H4 (cell line): Measurements from ENCODE around the gene TMEM266. TPM values are rescaled to one million over a fixed set of nuclear protein-coding genes. Genes with fewer than 3 reads are reported as not detected.
A peak's percentile ranks its signal among the peaks of the same experiment; 100 is the strongest.

Source experiments
- DNase-seq: peaks from one replicate; pipeline ENCODE4 v3.0.0-alpha.2; 2015; ENCODE audit warnings: low spot score
- total RNA-seq: library from RNA; depleted of rRNA; stranded (reverse); fragments of >200 nt; shearing (Covaris generic); gene quantifications from 2 replicates; pipeline ENCODE4 v1.2.3, GENCODE V29; 2014

TMEM266 gene
- total RNA-seq, 1 experiment from 2014 or later, result 0.19 TPM

DNA sequence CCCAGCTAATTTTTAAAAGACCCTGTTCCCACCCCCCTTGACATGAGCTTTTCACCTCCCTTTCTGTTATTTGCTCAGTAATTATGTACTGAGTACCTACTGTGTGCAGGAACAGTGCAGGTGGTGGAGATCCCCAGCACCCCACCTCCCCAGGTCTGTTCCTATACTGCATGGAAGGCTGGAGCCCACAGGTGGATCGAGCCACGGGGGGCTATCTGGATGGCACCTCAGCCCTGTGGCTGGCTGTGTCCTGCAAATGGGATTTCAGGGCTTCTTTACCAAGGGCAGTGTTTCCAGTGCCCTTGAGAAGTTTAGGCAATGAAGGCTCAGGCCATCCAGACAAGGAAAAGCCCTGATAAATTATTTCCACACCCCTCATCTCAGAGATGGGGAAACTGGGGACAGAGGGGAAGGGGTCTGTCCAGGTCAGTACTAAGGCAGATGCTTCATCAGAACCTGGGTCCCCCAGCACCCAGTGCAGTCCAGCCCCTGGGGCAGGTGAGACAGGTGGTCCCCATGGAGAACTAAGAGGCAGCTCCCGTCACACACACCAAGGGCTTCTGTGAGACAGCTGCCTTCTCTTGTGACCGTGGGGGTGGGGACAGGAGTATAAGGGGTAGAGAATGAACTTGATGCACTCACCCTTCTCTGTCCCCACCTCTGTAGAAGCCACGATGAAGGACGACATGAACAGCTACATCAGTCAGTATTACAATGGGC lies 141.9 kb downstream of the TMEM266 start:
- no peak for DNase-seq

DNA sequence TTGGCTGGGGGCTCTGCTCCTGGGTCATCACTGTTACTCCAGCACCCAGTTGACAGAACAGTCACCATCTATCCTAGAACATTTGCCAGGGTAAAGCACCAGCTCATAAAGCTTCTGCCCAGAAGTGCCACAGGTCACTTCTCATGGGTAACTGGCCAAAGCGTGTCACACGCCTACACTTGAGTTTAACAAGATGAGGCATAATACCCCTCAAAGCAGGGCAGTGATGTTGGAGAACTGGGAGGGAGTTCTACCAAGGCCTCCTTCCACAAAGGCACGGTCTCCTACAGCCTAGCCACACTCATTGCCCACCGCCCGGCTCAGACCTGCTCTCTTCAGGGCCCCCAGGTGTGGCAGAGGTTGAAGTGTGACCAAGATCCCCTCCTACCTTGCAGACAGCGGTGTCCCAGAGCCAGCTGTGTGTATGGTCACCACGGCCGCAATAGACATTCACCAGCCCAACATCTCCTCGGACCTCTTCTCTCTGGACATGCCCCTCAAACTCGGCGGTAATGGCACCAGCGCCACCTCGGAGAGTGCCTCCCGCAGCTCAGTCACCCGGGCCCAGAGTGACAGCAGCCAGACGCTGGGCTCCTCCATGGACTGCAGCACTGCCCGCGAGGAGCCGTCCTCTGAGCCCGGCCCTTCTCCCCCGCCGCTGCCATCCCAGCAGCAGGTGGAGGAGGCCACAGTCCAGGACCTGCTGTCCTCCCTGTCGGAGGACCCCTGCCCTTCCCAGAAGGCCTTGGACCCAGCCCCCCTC lies 143.7 kb downstream of the TMEM266 start:
- no peak for DNase-seq

DNA sequence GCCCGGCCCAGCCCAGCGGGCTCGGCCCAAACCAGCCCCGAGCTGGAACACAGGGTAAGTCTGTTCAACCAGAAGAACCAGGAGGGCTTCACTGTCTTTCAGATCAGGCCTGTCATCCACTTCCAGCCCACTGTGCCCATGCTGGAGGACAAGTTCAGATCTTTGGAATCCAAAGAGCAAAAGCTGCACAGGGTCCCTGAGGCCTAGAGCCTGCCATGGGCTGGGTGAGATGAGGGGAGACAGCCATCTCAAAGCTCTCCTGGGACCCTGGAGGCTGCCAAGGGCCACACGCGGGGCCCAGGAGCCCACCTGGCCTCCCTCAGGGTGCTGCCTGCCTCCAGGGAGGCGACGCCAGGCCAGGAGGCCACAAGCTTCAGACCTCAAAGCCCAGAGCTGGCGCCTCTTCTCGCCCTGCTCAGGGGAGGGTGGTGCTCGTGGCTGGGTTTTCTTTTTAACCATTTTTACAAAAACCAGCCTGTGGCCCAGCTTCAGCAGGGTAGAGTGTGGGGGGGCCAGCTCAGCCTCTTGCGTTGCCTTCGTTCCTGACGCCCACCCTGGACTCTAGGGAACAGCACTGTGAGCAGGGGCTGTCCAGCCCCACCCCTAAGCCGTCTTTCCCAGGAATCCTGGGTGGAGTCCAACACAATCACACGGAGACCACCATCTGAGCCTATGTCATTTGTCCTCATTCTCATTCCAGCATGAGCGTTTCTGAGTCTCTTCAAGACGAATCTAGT lies 144.5 kb downstream of the TMEM266 start:
- no peak for DNase-seq

DNA sequence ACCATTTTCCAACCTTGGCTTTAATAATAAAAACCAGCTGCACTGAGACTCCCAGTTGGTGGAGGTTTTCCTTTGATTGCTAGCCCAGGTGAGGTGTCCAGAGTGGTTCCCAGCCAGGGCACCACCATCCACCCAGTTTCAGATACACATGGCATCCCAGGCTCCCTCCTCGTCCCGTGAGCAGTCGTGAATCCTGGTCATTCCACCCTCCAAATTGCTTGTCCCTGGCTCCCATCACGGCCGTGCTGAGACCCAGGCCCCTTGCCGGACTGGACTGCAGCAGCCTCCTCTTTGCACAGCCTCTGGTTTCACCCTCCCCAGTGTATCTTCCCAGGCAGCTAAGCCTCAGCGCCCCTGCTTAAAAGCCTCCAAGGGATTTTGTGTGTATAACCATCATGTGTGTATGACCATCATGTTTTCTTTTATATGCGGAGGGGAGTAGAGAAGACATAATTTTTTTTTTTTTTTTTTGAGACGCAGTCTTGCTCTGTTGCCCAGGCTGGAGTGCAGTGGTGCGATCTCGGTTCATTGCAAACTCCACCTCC lies 145.2 kb downstream of the TMEM266 start:
- DNase-seq, result no peak

DNA sequence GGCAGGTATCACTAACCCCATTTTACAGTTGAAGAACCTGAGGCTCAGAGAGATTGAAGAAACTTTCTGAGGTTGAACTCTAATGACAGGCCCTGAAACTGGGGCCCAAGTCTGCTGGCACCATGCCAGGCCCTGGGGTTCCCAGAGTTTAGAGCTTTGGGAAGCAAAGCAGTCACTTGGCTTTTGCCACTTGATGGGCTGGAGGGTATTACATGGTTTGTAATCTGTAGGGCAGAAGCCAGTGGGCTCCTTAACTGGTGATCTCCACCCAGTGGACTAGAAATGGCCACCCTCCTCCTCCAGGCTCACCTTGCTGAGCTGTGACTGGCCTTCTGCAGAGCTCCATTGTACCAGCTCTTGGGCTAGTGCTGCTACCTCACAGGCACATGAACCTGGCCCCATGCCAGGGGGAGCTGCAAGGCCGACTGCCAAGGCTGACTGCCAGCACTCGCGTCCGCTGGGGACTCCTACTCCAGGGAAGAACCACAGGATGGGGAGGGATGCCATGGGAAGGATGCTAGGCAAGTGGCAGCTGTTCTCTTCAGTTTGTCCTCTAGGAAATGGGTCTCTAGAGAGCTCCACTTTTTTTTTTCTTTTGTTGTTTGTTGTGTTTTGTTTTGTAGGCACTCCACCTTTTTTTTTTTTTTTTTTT lies 146.7 kb downstream of the TMEM266 start:
- peak; percentile 88 for DNase-seq

DNA sequence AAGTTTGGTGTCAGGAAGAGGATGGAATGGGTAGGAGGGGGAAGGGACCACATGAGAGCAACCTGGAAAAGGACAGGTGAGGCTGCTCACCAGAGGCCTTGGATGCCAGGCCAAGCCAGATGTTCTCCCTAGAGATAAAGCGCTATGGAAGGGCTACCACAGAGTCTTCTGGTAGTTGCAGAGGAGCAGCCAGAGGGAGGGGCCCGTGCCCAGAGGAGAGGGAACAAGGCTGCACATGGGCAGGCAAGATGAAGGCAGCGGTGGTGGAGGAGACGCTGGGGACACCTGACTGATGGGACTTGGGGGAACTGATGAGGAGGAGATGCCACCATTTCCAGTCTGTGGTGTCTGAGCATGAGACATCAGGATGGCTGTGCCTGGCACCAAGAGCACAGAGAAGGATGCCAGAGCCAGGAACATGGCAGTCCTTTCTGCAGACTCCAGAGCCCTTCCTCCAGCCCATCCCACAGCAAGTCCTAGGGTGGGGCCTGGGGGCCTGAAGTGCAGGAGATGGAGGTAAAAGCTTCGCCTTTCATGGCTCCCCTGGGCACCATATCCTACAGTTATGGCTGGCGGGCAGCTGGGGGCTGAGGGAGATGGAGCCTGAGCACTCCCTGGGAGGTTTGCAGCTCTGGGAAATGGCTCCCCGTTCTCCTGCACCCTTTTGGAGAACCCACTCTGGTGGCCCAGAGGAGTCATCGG lies 148.4 kb downstream of the TMEM266 start:
- DNase-seq, result no peak

DNA sequence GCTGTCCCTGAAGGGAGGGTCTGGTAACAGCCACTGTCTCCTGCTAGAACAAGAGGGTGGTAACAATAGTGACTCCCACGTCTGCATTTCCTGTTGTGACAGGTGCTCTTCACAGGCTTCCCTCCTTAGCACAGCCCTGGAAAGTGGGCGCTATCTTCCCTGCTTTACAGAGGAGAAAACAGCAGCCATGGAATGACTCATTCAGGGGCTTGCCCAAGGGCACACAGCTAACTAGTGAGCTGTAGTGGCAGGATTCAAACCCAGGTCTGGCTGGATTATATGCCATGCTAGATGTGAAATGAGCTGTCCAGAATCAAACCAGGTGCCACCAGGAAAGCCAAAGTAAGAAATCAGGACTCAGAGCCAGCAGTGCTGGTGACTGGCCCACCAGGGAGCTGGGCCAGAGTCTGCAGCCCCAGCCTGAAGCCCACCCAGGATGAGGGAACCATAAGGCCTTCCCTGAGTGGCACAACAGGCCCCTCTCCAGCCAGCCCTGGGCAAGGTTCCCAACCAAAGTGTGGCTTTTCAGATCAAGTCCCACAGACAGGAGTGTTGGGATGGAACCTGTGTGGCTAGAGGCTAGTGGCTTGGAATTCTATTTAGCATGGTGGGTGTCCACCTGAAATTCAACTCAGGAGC lies 149.1 kb downstream of the TMEM266 start:
- no peak for DNase-seq

DNA sequence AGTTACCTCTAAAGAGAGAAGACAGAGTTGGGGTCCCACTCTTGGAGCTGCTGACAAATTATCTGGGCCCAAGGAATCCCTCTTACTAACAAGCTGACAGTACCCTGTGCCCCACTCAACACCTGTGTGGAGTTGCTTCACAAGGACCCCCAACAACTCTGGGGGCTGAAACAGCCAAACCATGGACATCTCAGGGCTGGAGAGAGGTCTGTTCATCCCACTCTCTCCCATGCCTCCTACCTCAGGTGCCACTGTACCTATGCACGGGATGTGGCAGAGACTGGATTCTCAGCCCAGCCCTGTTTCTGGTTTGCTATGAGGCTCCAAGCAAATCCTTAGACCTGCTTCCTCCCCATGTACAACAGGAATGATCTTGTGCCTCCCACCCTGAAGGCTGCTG lies 149.7 kb downstream of the TMEM266 start:
- DNase-seq, result no peak

DNA sequence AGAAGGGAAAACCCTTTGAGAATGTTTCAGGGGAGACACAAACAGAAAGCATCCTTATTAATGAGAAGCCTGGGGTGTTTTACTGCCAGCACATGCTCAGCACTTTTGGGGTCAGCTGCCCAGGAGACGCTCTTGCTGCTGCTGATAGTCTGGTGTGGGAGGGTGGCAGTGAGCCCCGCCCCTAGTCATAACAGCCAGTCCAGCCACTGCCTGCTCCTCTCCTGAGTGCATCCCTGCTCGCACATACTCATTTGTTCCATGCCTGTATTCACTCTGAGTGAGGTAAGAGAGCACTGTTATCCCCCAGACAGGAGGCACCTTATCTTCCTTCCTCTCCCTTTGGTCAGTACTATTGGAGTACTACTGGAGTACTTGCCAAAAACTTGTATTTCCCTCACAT lies 150.2 kb downstream of the TMEM266 start:
- no peak for DNase-seq

DNA sequence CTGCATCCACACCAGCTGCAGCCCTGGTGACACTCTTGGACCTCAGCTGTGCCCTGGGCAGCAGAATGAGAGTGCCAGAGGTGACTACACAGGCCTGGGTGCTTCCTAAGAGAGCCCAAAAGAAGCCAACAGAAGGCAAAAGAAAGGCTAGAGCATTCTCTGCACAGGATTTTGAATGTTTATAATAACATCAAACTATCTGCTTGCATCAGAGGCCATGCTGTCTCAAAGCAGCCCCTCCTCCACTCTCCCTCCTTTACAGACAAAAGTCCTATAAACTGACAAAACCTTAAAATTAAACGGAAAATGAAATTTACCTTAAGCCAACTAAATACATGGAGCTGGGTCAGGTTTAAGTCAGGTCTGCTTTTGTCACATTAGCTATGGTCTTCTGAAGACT lies 155.8 kb downstream of the TMEM266 start:
- no peak for DNase-seq

DNA sequence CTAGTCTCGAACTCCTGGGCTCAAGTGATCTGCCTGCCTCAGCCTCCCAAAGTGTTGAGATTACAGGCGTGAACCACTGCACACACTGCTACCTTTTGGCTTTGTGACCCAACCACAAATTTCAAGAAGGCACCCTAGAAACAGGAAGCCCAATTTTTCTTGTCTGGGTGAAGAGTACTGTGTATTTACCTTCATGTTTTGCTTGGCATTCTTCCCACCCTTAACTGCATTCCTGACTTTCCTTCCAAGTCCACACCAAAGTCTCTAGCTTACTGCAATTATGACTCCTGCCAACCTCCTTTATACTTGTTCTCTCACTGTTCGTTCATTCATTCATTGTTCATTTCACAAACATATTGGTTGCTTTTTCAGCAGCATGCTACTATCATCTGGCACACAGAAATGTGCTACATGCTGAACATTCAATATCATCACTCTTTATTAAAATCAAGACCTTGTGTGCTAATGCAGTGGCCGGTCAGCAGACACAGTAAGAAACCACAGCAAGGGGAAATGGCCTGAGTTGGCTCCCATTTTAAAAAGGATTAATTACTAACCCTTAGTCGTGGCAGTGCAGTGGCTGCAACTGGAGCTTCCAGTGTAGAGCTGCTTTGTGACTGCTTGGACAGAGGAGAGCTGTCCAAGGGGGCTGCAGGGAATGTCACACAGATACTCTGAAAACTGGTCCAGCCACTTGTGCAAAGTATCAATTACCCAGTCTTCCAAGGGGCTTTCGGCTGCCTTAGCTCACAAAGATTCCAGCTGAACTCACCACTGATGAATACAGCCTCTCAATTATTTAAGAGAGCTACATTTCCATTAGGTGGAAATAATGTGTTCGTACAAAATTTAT lies 157.5 kb downstream of the TMEM266 start:
- peak; percentile 56 for DNase-seq

DNA sequence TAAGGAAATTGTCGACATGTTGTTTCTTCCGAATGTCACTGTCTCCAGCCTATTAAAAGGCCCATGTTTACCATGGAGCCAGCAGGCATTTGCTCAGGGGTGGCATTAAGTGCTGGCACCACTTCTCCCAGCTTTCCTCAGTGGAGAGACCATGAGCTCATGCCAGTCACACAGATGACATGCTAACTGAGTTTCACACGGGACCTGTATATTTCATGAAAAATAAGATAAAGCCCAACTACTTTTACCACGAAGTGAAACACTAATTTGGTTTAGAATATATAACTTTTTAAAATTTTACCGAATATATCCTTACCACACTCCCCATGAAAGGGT lies 158.1 kb downstream of the TMEM266 start:
- DNase-seq, result no peak

DNA sequence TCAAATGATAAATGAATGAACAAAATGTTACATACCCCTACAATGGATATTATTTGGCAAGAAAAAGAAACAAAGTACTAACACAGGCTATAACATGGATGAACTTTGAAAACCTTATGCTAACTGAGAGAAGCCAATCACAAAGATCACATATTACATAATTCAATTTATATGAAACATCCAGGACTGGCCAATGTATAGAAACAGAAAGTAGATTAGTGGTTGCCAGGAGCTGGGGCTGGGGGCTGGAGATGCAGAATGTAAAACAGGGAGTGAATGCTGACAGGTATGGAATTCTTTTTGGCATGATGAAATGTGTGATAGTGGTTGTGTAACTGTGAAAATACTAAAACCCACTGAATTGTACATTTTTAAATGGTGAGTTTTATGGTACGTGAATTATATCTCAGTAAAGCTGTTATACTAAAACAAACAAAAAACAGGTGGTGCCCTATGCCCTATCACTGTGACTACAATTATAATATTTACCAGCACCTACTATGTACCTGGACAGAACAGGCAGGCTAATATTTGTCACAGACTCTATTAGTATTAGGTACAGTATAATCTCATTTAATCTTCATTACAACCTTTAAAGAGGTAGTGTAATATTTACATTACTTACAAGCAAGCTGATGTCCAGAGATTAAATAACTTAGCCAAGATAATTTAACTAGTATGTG lies 161.4 kb downstream of the TMEM266 start:
- DNase-seq, result no peak

DNA sequence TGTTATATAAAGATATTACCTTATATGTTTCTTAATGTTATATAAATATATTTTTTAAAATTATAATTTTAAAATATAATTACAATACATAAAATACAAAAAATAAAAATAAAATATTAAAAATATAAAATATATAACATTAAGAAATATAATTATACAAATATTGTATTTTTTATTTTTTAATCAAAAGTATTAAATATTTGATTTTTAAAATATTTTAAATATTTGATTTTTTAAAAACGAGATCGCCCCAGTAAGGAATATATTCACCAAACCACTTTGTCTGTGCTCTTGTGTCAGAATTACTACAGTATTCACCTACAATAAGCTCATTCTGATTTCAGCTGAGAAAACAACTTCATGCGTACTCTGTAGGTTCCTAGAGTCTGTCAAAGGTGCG lies 162.4 kb downstream of the TMEM266 start:
- DNase-seq, result no peak

DNA sequence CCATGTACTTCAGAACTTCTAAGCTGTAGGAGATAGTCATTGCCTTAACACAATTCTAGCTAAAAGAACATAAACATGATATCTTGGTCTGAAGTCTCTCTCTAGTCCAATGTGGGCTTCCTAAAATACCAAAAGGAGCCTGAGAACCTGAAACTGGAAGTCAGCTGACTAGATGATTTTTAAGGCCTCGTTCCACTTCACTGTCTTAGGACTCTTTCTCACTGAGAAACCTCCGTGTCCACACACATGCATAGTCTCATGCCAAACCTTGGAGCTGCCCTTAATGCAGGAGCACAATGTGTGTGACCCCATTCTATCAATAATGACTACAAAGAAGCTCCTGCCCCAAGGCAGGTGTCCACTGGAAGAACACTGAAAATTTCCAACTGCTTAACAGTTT lies 163.7 kb downstream of the TMEM266 start:
- DNase-seq, result no peak

DNA sequence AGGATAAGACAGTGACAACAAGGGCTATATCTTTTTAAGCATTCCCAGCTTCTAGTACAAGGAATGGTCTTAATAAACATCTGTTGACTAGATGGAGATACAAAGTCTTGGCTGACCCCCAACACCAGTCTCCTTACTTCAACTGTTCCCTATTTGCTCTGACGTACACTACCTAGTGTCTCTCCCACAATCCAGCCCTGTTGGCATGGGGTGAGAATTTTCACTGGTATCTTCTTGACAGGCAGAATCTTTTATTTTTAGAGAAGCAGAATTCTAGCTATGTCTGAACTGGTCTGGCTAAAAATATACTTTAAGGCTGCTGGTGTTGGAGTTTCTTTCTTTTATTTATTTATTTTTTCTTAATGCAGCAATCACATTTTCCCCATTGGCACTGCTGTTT lies 169.5 kb downstream of the TMEM266 start:
- no peak for DNase-seq

DNA sequence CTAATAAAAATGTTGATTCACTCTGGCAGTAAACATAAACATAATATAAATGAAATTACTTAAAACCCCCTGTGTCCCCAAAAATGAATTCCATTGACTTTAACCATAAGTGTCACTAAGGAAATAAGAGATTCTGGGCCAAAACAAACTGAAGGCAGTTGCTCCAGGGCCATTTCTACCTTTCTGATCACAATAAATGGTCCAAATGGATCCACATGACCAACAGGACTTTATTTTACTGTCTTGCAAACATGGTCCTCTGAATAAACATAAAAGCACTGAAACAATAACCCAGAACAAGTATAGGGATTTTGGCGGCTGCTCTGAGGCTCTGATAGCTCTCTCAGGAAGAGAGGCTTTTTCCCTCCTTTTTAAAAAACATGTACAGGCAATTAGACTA lies 174.1 kb downstream of the TMEM266 start:
- DNase-seq, result no peak

DNA sequence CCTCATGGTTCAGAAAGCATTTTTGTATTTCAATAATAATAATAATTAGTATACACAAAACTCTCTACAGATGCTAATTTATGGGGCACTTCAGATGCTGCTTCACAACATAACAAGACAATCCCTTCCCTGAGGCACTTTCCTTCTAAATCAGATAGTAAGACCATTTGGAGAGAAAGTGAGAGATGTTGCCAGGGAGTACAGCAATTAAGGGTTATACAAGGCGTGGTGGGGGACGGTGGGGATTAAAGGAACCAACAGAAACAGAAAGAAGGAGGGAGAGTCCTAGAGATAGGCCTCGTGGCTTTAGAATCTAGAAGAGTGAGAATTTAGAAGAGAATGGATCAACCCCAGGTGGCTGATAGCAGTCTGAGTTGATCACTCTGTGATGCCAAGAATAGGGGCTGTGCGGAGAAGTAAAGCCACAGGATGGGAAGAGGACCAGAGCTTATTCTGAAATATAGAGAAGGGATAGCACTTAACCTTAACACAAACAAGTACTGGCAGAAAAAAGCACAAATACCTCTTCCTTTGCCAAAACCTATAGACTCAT lies 174.6 kb downstream of the TMEM266 start:
- no peak for DNase-seq

DNA sequence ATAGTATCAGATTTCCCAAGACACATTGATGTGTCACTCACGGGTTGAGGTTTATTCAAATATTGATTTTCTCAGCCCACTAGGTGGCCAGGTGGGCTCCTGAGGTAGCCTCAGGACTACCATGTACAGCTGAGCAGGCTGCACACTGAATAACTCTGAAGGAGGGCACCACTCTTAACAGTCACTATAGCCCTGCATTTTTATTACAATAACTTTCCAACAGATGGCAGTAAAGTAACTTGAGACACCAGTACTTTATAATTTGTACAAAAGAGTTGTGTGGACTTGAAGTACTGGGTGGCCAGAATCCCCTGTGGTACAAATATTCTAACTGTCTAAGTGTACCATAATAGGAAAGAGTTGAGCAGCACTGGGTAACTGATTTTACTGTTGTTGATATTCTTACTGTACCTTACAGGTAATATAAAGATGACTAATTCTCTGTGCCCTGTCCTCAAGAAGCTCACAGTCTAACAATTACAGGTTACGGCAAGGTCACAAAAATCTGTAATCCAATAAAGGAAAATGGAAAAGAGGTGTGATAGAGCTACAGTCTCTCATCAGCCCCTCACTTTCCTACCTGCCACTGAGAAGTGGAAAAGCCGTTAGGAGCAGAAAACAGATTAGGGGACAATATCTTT lies 175.5 kb downstream of the TMEM266 start:
- peak; percentile 42 for DNase-seq
